ENCODE measurements around the gene USP6.
"Not testable (repeated sequence)": the region's sequence is repeated elsewhere in the genome, so short reads cannot be mapped to it uniquely, and the experiment has no call there.

DNA sequence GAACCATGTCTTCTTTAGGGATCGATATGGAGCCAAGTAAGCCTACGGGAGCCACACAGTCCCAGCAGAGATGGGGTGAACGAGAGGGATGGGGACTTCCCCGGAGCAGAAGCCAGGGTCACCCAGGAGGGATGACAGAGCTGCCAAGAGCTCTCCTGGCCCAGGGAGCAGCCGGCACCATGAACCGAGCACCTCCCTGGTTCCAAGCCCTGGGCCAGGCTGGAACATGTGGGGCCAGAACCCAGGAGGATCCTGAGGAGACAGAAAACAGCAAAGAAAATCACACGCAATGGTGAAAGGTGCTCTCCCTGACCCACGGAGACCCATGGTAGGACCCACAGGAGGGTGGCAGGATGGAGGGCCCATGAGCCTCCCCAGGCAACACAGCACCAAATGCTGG is 18.1 kb downstream of the USP6 start:
- TF ChIP-seq, protein P1, sequence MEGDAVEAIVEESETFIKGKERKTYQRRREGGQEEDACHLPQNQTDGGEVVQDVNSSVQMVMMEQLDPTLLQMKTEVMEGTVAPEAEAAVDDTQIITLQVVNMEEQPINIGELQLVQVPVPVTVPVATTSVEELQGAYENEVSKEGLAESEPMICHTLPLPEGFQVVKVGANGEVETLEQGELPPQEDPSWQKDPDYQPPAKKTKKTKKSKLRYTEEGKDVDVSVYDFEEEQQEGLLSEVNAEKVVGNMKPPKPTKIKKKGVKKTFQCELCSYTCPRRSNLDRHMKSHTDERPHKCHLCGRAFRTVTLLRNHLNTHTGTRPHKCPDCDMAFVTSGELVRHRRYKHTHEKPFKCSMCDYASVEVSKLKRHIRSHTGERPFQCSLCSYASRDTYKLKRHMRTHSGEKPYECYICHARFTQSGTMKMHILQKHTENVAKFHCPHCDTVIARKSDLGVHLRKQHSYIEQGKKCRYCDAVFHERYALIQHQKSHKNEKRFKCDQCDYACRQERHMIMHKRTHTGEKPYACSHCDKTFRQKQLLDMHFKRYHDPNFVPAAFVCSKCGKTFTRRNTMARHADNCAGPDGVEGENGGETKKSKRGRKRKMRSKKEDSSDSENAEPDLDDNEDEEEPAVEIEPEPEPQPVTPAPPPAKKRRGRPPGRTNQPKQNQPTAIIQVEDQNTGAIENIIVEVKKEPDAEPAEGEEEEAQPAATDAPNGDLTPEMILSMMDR (IDR thresholded peaks at IDR 0.05 in 2 of 3, conservative IDR thresholded peaks at IDR 0.05 in 1 of 3; ENCODE audit: control insufficient read depth in 2 of 3, extremely low read depth in 1 of 3, insufficient read depth in 1 of 3, low read depth in 3 of 3, low read length in 3 of 3), result not testable (repeated sequence)
- not testable (repeated sequence) for TF ChIP-seq POLR2A (IDR thresholded peaks at IDR 0.05; ENCODE audit: low read depth, low read length); RBBP5 (conservative IDR thresholded peaks at IDR 0.05); RAD21 (IDR thresholded peaks at IDR 0.05; ENCODE audit: insufficient read depth, low read depth, low read length); JUNB (IDR thresholded peaks at IDR 0.05); ZNF207 (IDR thresholded peaks at IDR 0.05; ENCODE audit: borderline replicate concordance); TAF1 (IDR thresholded peaks at IDR 0.05; ENCODE audit: borderline replicate concordance, low read depth, low read length); NR2F1 (conservative IDR thresholded peaks at IDR 0.05)

Measured in GM12878 (cell line).